ENCODE measurements around the gene OPRM1. TPM values are rescaled to one million over a fixed set of nuclear protein-coding genes. Genes with fewer than 3 reads are reported as not detected.

OPRM1 gene
- total and polyA plus RNA-seq, 2 donors (not counting 1 experiment from before 2014, with no cell fraction given): not detected

GRCh38 chr6:154123155-154123956 lies 84.3 kb downstream of the OPRM1 start:
- Histone ChIP-seq H3K4me2 (replicated peaks; ENCODE audit: low read depth, low read length, poor library complexity, severe bottlenecking) (no peak overlapping the region), H3K79me2 (ENCODE audit: control insufficient read depth, insufficient read depth, low read length) (no peaks in the 10 kb centered on the region), H3K9me3 (ENCODE audit: control extremely low read depth in 1 of 3, control insufficient read depth in 2 of 3, insufficient read depth in 1 of 3, low read length in 2 of 3) (no peaks in the 10 kb centered on the region), H4K20me1 (ENCODE audit: control insufficient read depth, insufficient read depth, low read length, poor library complexity, severe bottlenecking) (no peaks in the 10 kb centered on the region), H2AFZ (ENCODE audit: insufficient read depth, low read depth, low read length, poor library complexity, severe bottlenecking) (no peak overlapping the region), H3K27me3 (replicated peaks in 1 of 4; ENCODE audit: control extremely low read depth in 1 of 4, control insufficient read depth in 3 of 4, insufficient read depth in 4 of 4, low read length in 3 of 4) (no peaks in the 10 kb centered on the region), H3K9ac (ENCODE audit: low read length) (no peak overlapping the region), H3K4me1 (ENCODE audit: control insufficient read depth in 2 of 2, insufficient read depth in 2 of 2, low read length in 2 of 2) (no peaks in the 10 kb centered on the region), H3K36me3 (replicated peaks in 1 of 2; ENCODE audit: control extremely low read depth in 1 of 2, control insufficient read depth in 1 of 2, extremely low read depth in 1 of 2, insufficient read depth in 2 of 2, low read length in 1 of 2) (no peaks in the 10 kb centered on the region), H3K27ac (ENCODE audit: low read length in 2 of 2) (no peak overlapping the region), H3K4me3 (ENCODE audit: control extremely low read depth in 1 of 5, extremely low read depth in 1 of 5, insufficient read depth in 1 of 5, low read depth in 2 of 5, low read length in 4 of 5) (no peak overlapping the region)
- TF ChIP-seq EZH2 (IDR thresholded peaks at IDR 0.05; ENCODE audit: borderline replicate concordance, insufficient read depth, low read depth, low read length, poor library complexity, severe bottlenecking) (no peak), CTCF (IDR thresholded peaks at IDR 0.05) (no peak)
- DNase-seq: no peak
- CTCF ChIA-PET: no interaction called here
- H3K27ac Mint-ChIP-seq: no peak overlapping the region
- ATAC-seq (ENCODE audit: low read depth): no peak
- no peaks in the 10 kb centered on the region for H3K27me3 Mint-ChIP-seq
- 63% methylated on average over 3 of the region's 8 CpGs for WGBS (ENCODE audit: insufficient coverage)
- no peak overlapping the region for H3K4me3 Mint-ChIP-seq
- H3K4me1 Mint-ChIP-seq: no peaks in the 10 kb centered on the region
- peaks cover 5% of the 10 kb centered on the region for H3K9me3 Mint-ChIP-seq (ENCODE audit: insufficient read depth)
- POLR2A ChIA-PET: no interaction called here
- intact Hi-C loops (cut with micrococcal nuclease): no loop called here

DNA sequence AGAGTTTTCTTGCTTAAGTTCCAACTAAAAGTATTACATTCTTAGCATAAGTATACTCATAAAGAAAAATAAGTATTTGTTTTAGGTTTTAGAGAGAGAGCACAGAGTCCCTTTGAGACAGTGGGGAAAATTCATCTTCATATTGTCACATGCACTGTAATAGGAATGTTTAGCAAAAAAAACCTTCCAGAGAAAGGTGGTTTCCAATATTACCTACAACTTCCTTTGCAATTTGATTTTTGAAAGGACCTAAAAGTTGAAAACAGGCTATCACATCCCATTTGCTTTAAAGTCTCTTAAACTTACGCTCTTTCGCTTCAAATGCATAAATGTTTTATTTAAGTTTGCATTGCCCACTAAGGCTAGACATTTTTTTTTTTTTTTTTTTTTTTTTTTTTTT lies 86.4 kb downstream of the OPRM1 start:
- no peaks in the 10 kb centered on the region for H3K9me3 ChIP-seq (ENCODE audit: control extremely low read depth in 1 of 3, control insufficient read depth in 2 of 3, insufficient read depth in 1 of 3, low read length in 2 of 3)
- no CpG with 5 or more reads among the region's 2 CpGs for WGBS (ENCODE audit: insufficient coverage)
- no peaks in the 10 kb centered on the region for H3K27me3 ChIP-seq (replicated peaks in 1 of 4; ENCODE audit: control extremely low read depth in 1 of 4, control insufficient read depth in 3 of 4, insufficient read depth in 4 of 4, low read length in 3 of 4)
- no peaks in the 10 kb centered on the region for H3K4me1 ChIP-seq (ENCODE audit: control insufficient read depth in 2 of 2, insufficient read depth in 2 of 2, low read length in 2 of 2)
- H3K27ac Mint-ChIP-seq: no peak overlapping the region
- no peaks in the 10 kb centered on the region for H3K36me3 ChIP-seq (replicated peaks in 1 of 2; ENCODE audit: control extremely low read depth in 1 of 2, control insufficient read depth in 1 of 2, extremely low read depth in 1 of 2, insufficient read depth in 2 of 2, low read length in 1 of 2)
- no peak overlapping the region for H3K4me3 ChIP-seq (ENCODE audit: control extremely low read depth in 1 of 5, extremely low read depth in 1 of 5, insufficient read depth in 1 of 5, low read depth in 2 of 5, low read length in 4 of 5)
- ATAC-seq (ENCODE audit: low read depth) (no peak), DNase-seq (no peak)
- no peak overlapping the region for H2AFZ ChIP-seq (ENCODE audit: insufficient read depth, low read depth, low read length, poor library complexity, severe bottlenecking)
- ChIA-PET CTCF (no interaction called here), POLR2A (no interaction called here)
- H3K4me3 Mint-ChIP-seq: no peak overlapping the region
- no peak overlapping the region for H3K4me2 ChIP-seq (replicated peaks; ENCODE audit: low read depth, low read length, poor library complexity, severe bottlenecking)
- no peaks in the 10 kb centered on the region for H3K27me3 Mint-ChIP-seq
- no peak overlapping the region for H3K27ac ChIP-seq (ENCODE audit: low read length in 2 of 2)
- peaks cover 5% of the 10 kb centered on the region for H3K9me3 Mint-ChIP-seq (ENCODE audit: insufficient read depth)
- TF ChIP-seq EZH2 (IDR thresholded peaks at IDR 0.05; ENCODE audit: borderline replicate concordance, insufficient read depth, low read depth, low read length, poor library complexity, severe bottlenecking) (no peak), CTCF (IDR thresholded peaks at IDR 0.05) (no peak)
- no peak overlapping the region for H3K9ac ChIP-seq (ENCODE audit: low read length)
- no peaks in the 10 kb centered on the region for H3K79me2 ChIP-seq (ENCODE audit: control insufficient read depth, insufficient read depth, low read length)
- H4K20me1 ChIP-seq (ENCODE audit: control insufficient read depth, insufficient read depth, low read length, poor library complexity, severe bottlenecking): no peaks in the 10 kb centered on the region
- H3K4me1 Mint-ChIP-seq: no peaks in the 10 kb centered on the region
- intact Hi-C loops (cut with micrococcal nuclease): no loop called here
